NOMO-1 treated with dmso at 0.1 percent for 144 hours (cell line): ENCODE results near the gene DLG5.

ENCODE experiments used
- DNase-seq: peaks from one replicate; lab custom pipeline; 2025; ENCODE audit not compliant: unreplicated experiment; lab: John Stamatoyannopoulos, UW

The DLG5 gene

GRCh38 chr10:77944519-77944918 is 18.0 kb upstream of the DLG5 start:
- DNase-seq, result peak; percentile 45

DNA sequence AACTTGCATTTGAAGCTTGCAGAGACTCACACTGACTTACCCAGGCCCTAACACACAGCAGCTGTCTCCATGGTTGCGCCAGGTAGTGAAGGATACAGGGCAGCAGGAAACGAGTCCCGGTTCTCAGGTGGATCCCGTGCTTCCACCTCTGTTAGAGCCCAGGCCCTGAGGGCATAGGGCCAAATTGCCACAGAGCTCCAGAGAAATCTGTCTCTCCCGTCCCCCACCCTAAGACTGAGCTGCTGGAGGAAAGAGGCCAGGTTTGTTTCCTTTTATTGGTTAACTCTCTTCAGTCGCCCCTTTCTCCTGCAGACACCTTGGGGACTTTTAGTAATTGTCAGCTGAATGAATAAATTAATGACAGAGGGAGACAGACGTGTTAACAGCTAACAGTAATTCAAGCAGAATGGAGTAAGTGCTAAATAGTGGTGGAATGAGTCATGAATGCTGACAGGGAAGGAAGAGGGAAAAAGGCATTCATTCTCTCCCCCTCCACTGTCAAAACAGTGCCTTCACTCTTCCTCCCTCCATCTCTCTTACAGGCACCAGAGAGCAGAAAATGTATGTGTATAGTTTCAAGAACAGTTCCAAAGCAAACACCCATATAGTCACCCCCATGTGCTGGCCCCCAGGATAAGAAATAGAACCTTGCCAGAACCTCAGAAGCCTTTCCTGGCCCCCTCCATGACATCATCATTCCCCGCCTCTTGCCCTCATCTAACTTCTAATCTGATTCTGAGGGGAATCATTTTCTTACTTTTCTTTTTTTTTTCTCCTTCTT is 16.8 kb upstream of the DLG5 start:
- DNase-seq, result no peak

DNA sequence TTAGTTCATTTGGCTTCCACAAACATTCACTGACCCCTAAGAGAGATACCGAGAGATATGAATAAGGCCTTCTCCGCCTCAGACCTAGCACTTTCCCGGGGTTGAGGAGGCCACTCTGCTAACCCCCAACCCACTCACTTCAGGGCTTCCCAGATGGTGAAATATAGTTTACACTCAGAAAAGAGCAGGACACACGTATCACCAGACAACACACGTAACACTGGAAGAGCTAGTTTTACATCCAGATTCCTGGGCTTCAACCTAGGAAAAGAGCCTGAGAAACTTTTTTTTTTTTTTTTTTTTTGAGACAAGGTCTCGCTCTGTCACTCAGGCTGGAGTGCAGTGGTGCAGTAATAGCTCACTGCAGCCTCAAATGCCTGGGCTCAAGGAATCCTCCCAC is 15.2 kb upstream of the DLG5 start:
- DNase-seq, result no peak

DNA sequence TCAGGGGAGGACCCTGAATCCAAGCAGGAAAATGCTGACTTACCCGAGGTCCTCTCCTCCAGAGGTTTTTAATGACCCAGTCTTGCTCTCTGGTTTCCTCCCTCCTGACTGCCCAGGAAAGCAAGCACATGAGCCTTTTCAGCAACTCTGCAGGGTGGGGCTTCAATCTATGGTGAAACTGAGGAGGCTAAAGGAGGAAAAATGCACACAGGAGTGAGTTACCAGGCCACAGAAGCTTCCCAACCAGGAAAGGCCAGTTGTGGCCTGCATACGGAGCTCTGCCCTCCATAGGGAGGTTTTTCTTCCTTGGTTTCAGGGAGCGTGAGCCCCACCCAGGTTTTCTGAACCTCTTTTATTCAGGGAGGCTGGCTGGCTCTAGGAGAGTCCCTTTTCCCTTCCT is 14.1 kb upstream of the DLG5 start:
- DNase-seq, result no peak

- no peak for DNase-seq
These were observed 13.7 kb upstream of the DLG5 start for GRCh38 chr10:77940225-77940624.

- no peak for DNase-seq
These were observed 13.0 kb upstream of the DLG5 start for GRCh38 chr10:77939561-77940001.

DNA sequence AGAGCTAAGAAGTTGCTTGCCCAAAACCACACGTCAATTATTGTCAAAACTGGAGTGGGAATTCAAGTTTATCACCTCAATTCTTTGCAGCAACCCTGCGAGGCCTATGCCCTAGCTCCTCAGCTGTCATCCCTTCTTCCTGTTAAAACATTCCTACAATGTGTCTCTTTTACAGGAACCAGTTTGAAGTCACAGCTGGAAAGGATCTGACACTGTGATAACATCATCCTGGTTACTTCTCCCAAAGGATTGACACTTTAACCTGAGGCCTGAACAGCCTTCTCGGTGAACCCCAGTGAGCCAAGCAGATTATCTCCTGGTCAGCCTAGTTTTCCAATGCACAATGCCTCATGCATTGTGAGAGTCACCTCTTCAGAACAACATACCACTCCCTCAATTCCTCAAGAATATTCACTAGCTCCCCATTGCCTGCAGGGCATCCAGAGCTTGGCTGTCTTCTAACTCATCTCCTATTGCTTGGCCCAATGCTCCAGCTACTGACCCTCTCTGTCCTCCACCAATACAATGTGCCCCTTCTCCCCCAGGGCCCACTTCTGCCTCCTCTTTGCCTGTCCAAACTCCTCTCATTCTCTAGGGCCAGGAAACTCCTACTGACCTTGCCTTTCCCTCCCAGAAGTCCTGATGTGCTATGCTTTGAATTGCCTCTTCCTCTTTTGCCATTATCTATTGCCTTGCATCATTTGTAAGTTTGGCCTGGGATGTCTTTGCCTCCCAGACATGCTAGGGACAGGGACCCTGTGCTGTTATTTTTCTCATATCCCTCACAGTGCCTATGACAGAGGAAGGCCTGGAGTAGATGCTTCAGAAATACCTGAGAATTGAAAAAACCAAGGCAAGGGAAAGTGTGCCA is 10.4 kb upstream of the DLG5 start:
- no peak for DNase-seq

- DNase-seq, result no peak
These were observed 5.6 kb upstream of the DLG5 start for GRCh38 chr10:77932016-77932715.

GRCh38 chr10:77927402-77928246 is 1.1 kb upstream of the DLG5 start:
- DNase-seq, result no peak

GRCh38 chr10:77925795-77926565 is 575 bp downstream of the DLG5 start:
- no peak for DNase-seq

DNA sequence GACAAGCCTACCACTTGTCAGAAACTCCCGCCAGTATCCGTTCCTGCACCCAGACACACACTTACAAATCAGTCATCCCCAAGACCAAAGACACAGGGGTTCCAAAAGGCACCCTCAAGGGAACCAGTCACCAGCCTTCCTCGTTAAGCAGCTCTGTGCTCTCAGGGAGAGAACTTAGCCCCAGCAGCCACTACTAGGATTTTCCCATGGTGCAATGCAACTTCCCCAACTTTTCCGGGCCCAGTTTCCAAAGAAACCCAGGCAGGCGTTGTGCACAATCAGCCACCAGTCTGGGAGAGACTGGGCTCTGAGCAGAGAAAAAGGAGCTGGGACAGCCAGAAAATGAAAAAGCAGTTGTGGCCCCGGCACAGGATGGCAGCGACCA is 1.2 kb downstream of the DLG5 start:
- no peak for DNase-seq

GRCh38 chr10:77922566-77923179 is 3.9 kb downstream of the DLG5 start:
- no peak for DNase-seq

DNA sequence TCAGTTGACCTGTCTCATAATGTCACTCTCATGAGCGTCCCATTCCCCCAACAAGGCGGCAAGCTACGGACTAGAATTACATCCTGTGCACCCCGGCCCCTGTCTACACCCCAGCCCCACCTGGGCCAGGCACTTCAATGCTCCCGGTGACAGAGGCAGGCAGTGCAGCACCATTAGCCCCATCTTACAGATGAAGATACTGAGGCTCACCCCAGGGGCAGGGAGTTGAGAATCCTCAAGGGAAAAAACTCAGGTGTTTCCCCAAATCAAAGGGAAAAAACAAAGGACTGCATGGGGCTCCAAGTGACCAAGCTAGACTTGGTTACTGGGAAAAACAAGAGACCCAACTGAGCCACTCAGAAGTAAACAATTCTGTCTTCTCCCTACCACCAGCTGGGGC is 4.5 kb downstream of the DLG5 start:
- no peak for DNase-seq

GRCh38 chr10:77921395-77921794 is 5.2 kb downstream of the DLG5 start:
- DNase-seq, result no peak

GRCh38 chr10:77920495-77920894 is 6.1 kb downstream of the DLG5 start:
- DNase-seq, result no peak

DNA sequence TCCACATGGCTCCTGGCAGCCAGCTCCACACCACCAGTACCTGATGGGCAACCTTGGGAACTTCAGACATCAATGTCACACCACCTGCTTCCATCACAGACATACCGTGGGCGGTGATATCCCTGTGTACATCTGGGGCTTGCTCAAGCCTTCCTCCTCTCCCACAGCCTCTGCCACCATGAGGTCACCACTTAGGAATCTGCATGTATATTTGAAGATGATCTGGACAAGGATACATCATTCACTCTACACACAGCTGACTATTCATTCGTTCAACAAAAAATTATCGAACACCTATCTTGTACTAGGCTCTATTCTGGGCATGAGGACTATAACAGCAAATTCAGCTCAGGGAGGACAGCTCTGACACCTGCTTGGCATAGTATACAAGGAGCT is 6.8 kb downstream of the DLG5 start:
- DNase-seq, result no peak

GRCh38 chr10:77915319-77916105 is 11.0 kb downstream of the DLG5 start:
- no peak for DNase-seq

DNA sequence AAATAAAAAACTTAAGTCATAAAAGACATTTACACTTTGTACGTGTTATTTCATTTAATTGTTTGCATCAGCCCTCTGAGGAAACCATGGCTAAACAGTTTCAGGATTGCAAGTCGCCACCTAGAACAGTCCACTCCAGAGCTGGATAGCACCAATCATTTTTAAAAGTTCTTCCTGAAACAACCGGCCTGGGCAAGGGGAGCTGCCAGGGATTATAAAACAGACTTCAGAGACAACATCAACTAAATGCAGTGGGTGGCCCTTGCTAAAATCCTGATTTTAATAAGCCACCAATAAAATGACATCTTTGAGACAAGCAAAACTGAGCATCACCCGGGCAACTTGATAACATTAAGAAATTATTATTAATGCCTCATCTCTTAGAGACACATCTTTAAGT is 13.5 kb downstream of the DLG5 start:
- DNase-seq, result no peak

DNA sequence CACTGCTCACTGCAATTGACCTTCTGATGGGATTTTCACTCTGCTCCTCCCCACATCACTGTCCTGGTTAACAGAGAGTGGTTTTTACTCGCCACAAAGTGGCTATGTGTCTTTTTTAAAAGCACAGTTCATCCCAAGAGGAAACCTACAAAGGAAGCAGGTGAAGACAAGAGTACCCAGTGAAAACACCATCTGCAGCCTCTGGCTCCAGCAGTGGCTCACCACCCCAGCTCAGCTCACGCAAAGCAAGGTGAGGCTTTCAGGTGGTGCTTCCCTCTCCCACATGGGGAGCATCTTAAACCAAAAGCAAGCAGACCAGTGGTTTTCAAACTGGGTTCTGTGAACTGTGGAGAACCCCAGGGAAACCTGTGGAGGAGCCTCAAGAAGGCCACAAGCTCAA is 14.0 kb downstream of the DLG5 start:
- DNase-seq, result no peak
